GM23338 (cell line): ENCODE data around the gene BCAS3. TPM values are rescaled to one million over a fixed set of nuclear protein-coding genes. Genes with fewer than 3 reads are reported as not detected.

Experiments
- ATAC-seq: fragments of 200-7000 bp; cut with Tn5 transposase; 3 replicates; pipeline ENCODE4 v1.9.1; 2020
- DNase-seq: peaks from one replicate; pipeline ENCODE4 v3.0.0-alpha.2; 2015; ENCODE audit warnings: low spot score
- H2AFZ ChIP-seq: fragments of 200-600 bp; sonication (generic); 2 replicates; pipeline ENCODE4 v1.8.0; 2016; ENCODE audit warnings: antibody characterized with exemption, mild to moderate bottlenecking, moderate library complexity
- H3F3A ChIP-seq: fragments of 200-600 bp; sonication (generic); replicated peaks from 2 replicates; pipeline ENCODE4 v1.8.0; 2017; ENCODE audit warnings: antibody characterized with exemption, mixed run types, low read depth
- H3K27ac ChIP-seq: fragments of 200-600 bp; sonication (generic); 2 replicates; pipeline ENCODE4 v1.6.1; 2016; ENCODE audit warnings: low read depth
- H3K27me3 ChIP-seq: fragments of 200-600 bp; sonication (generic); 2 replicates; pipeline ENCODE4 v1.8.0; 2016; ENCODE audit warnings: mild to moderate bottlenecking, mixed run types, moderate library complexity; ENCODE audit not compliant: insufficient read depth
- H3K36me3 ChIP-seq: fragments of 200-600 bp; sonication (generic); 2 replicates; pipeline ENCODE4 v1.8.0; 2016; ENCODE audit warnings: mild to moderate bottlenecking; ENCODE audit not compliant: insufficient read depth
- H3K4me1 ChIP-seq: fragments of 200-600 bp; sonication (generic); 2 replicates; pipeline ENCODE4 v1.8.0; 2016; ENCODE audit warnings: mild to moderate bottlenecking, moderate library complexity; ENCODE audit not compliant: insufficient read depth
- H3K4me2 ChIP-seq: fragments of 200-600 bp; sonication (generic); 2 replicates; pipeline ENCODE4 v1.7.1; 2017; ENCODE audit warnings: mixed run types
- H3K4me3 ChIP-seq: fragments of 200-600 bp; sonication (generic); 2 replicates; pipeline ENCODE4 v1.6.1; 2016; ENCODE audit warnings: mixed run types
- H3K79me2 ChIP-seq: fragments of 200-600 bp; sonication (generic); replicated peaks from 2 replicates; pipeline ENCODE4 v1.8.0; 2017; ENCODE audit warnings: mild to moderate bottlenecking; ENCODE audit not compliant: insufficient read depth
- H3K9me2 ChIP-seq: fragments of 200-600 bp; sonication (generic); 2 replicates; pipeline ENCODE4 v1.8.0; 2017; ENCODE audit not compliant: insufficient read depth
- H4K20me1 ChIP-seq: fragments of 200-600 bp; sonication (generic); replicated peaks from 2 replicates; pipeline ENCODE4 v1.8.0; 2017; ENCODE audit warnings: mild to moderate bottlenecking; ENCODE audit not compliant: insufficient read depth
- H3K27ac Mint-ChIP-seq: 2 replicates; pipeline ENCODE4 v1.8.0; 2020; ENCODE audit warnings: inconsistent platforms, mild to moderate bottlenecking, moderate library complexity, mixed read lengths
- H3K27me3 Mint-ChIP-seq: 3 replicates; pipeline ENCODE4 v1.8.0; 2022; ENCODE audit warnings: low read depth, mild to moderate bottlenecking, moderate library complexity, mixed read lengths, inconsistent platforms; ENCODE audit not compliant: insufficient read depth, poor library complexity
- H3K36me3 Mint-ChIP-seq: 3 replicates; pipeline ENCODE4 v1.8.0; 2021; ENCODE audit warnings: low read depth, mild to moderate bottlenecking, inconsistent platforms, moderate library complexity, mixed read lengths
- H3K4me1 Mint-ChIP-seq: 3 replicates; pipeline ENCODE4 v1.8.0; 2020; ENCODE audit warnings: mild to moderate bottlenecking, inconsistent platforms, mixed read lengths
- H3K4me3 Mint-ChIP-seq: 3 replicates; pipeline ENCODE4 v1.8.0; 2021; ENCODE audit warnings: moderate library complexity, mild to moderate bottlenecking, inconsistent platforms, mixed read lengths
- H3K9me3 Mint-ChIP-seq: 3 replicates; pipeline ENCODE4 v1.8.0; 2020; ENCODE audit warnings: moderate library complexity, mild to moderate bottlenecking, inconsistent platforms, mixed read lengths
- CREB1 ChIP-seq: fragments of 250-450 bp; sonication (Bioruptor Pico); IDR thresholded peaks from 2 replicates; pipeline ENCODE4 v1.5.0; 2020; ENCODE audit warnings: low read depth, mild to moderate bottlenecking, moderate library complexity
- CTCF ChIP-seq, 2 experiments: fragments of 200-600 bp in 1 of 2; sonication (generic) in 1 of 2; conservative IDR thresholded peaks; 2 replicates each; pipeline versions ENCODE4 v1.5.1 to v1.6.1; 2016 to 2017; ENCODE audit warnings: antibody characterized with exemption in 2 of 2, low read depth in 2 of 2, mild to moderate bottlenecking in 2 of 2, moderate library complexity in 1 of 2
- ETS1 ChIP-seq: IDR thresholded peaks from 2 replicates; pipeline ENCODE4 v1.6.1; 2016; ENCODE audit warnings: antibody characterized with exemption
- EZH2phosphoT487 ChIP-seq: fragments of 200-600 bp; sonication (generic); IDR thresholded peaks from one replicate; pipeline ENCODE4 v1.8.1; 2018; ENCODE audit warnings: antibody characterized with exemption; ENCODE audit not compliant: unreplicated experiment
- JUNB ChIP-seq: IDR thresholded peaks from one replicate; pipeline ENCODE4 v1.6.1; 2016; ENCODE audit warnings: antibody characterized with exemption; ENCODE audit not compliant: unreplicated experiment
- NANOG ChIP-seq: IDR thresholded peaks from 2 replicates; pipeline ENCODE4 v1.6.1; 2016; ENCODE audit warnings: antibody characterized with exemption, borderline replicate concordance
- POLR2AphosphoS5 ChIP-seq: IDR thresholded peaks from 2 replicates; pipeline ENCODE4 v1.6.1; 2016; ENCODE audit warnings: antibody characterized with exemption, low read depth
- REST ChIP-seq: IDR thresholded peaks from one replicate; pipeline ENCODE4 v1.6.1; 2018; ENCODE audit warnings: antibody characterized with exemption; ENCODE audit not compliant: unreplicated experiment
- STAT1 ChIP-seq: IDR thresholded peaks from one replicate; pipeline ENCODE4 v1.6.1; 2016; ENCODE audit warnings: antibody characterized with exemption; ENCODE audit not compliant: unreplicated experiment
- ZNF114 ChIP-seq: fragments of 250-450 bp; sonication (Bioruptor Pico); IDR thresholded peaks from 2 replicates; pipeline ENCODE4 v1.5.0; 2020; ENCODE audit warnings: mild to moderate bottlenecking, moderate library complexity
- ZNF331 ChIP-seq: fragments of 250-450 bp; sonication (Bioruptor Pico); IDR thresholded peaks from 2 replicates; pipeline ENCODE4 v1.5.0; 2020; ENCODE audit warnings: low read depth, mild to moderate bottlenecking, moderate library complexity
- polyA plus RNA-seq: library from polyadenylated mRNA; unstranded; fragments of >200 nt; fragmentation: Nextera tagmentation; extraction: Ambion mirVana; gene quantifications from 2 replicates; pipeline ENCODE4 v1.2.1, GENCODE V29; 2016
- total RNA-seq: library from RNA; depleted of rRNA; stranded (reverse); fragments of >200 nt; shearing (Covaris generic); gene quantifications from 2 replicates; pipeline ENCODE4 v1.2.3, GENCODE V29; 2014

BCAS3 gene
- total and polyA plus RNA-seq, 2 experiments from 2014 or later: 8.2 to 28.0 TPM

GRCh38 chr17:61303817-61304096, 626.1 kb downstream of the BCAS3 start (continued):
- no peak for TF ChIP-seq CTCF (conservative IDR thresholded peaks at IDR 0.05; ENCODE audit: low read depth in 2 of 2)
- no peak for TF ChIP-seq POLR2AphosphoS5
- no peak for TF ChIP-seq CREB1 (CRISPR knock-in tag)
- no peak for TF ChIP-seq REST
- no peak for TF ChIP-seq ZNF331 (CRISPR knock-in tag)
- no peak for TF ChIP-seq NANOG
- TF ChIP-seq ZNF114 (CRISPR knock-in tag): no peak
- no peak for TF ChIP-seq EZH2phosphoT487
- TF ChIP-seq ETS1: no peak

DNA sequence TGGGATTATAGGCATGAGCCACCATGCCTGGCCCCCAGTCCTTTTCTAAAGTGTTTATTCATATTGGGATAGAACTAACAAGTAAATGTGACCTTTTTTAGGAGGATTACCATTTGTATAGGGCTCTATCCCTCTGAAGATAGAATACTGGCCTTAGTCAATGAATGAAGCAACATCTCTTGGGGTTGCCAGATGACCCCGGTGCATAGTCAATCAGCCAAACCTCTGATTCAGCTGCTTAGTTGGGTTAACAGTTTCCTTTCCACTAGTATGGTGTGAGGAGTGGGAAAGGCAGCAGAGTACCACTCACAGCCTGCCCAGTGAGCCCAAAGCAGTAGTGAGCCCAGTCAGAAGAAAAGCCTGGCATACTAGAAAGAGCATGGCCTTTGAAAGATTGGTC, 627.4 kb downstream of the BCAS3 start:
- Histone ChIP-seq H3K27me3 (no peaks in the 10 kb centered on the region), H4K20me1 (no peaks in the 10 kb centered on the region), H3K36me3 (no peaks in the 10 kb centered on the region), H3F3A (no peaks in the 10 kb centered on the region), H3K9me2 (no peaks in the 10 kb centered on the region), H3K79me2 (no peaks in the 10 kb centered on the region), H3K4me2 (no peak overlapping the region), H3K4me1 (peaks cover 8% of the 10 kb centered on the region; the same call in 1 of the 2 replicates), H3K4me3 (no peak overlapping the region), H2AFZ (no peak overlapping the region), H3K27ac (no peak overlapping the region)
- peaks cover 23% of the 10 kb centered on the region for H3K4me1 Mint-ChIP-seq
- no peak overlapping the region for H3K4me3 Mint-ChIP-seq
- H3K27me3 Mint-ChIP-seq: no peaks in the 10 kb centered on the region
- H3K36me3 Mint-ChIP-seq: no peaks in the 10 kb centered on the region
- H3K9me3 Mint-ChIP-seq: no peaks in the 10 kb centered on the region
- DNase-seq: no peak
- no peak overlapping the region for H3K27ac Mint-ChIP-seq
- no peak for ATAC-seq
- TF ChIP-seq CTCF (conservative IDR thresholded peaks at IDR 0.05; ENCODE audit: low read depth in 2 of 2) (no peak), STAT1 (no peak), CREB1 (CRISPR knock-in tag) (no peak), JUNB (no peak), REST (no peak), EZH2phosphoT487 (no peak), NANOG (no peak), ETS1 (no peak)
